H1 (cell line): Measurements from ENCODE around the gene ACVR1. TPM values are rescaled to one million over a fixed set of nuclear protein-coding genes. Genes with fewer than 3 reads are reported as not detected.

ENCODE experiments used
- CTCF ChIA-PET: fragments of 300-600 bp; sonication (Branson Sonifier 250); formaldehyde crosslinking; loops from one replicate; lab custom pipeline; 2021; ENCODE audit not compliant: partially characterized antibody; lab: Charles Lee
- POLR2A ChIA-PET: fragments of 300-600 bp; sonication (Branson Sonifier 250); formaldehyde crosslinking; loops from one replicate; lab custom pipeline; 2021; ENCODE audit warnings: inconsistent platforms; ENCODE audit not compliant: partially characterized antibody; lab: Charles Lee
- DNase-seq, 2 experiments: peaks; one replicate each; pipeline versions ENCODE4 v3.0.0 to v3.0.0-alpha.2; 2010 to 2022; ENCODE audit warnings: low spot score in 2 of 2, low read depth in 1 of 2, mixed read lengths in 1 of 2
- FAIRE-seq: peaks from 2 replicates; lab custom pipeline; 2011; peaks lifted over from hg19 to GRCh38; lab: Jason Lieb, UNC
- H2AFZ ChIP-seq: 2 replicates; pipeline ENCODE4 v1.8.1; 2012; ENCODE audit warnings: low read length, inconsistent platforms
- H2AK5ac ChIP-seq: 2 replicates; pipeline ENCODE4 v1.6.1; 2013; ENCODE audit warnings: low read depth, low read length
- H2BK120ac ChIP-seq: replicated peaks from 2 replicates; pipeline ENCODE3; 2013; ENCODE audit warnings: low read depth, low read length, inconsistent platforms
- H2BK12ac ChIP-seq: 2 replicates; pipeline ENCODE4 v1.6.1; 2013; ENCODE audit warnings: low read depth, low read length
- H2BK15ac ChIP-seq: 2 replicates; pipeline ENCODE4 v1.6.1; 2013; ENCODE audit warnings: low read length
- H2BK20ac ChIP-seq: 2 replicates; pipeline ENCODE4 v1.6.1; 2013; ENCODE audit warnings: low read length
- H2BK5ac ChIP-seq: 2 replicates; pipeline ENCODE4 v1.6.1; 2013; ENCODE audit warnings: low read depth, low read length
- H3K14ac ChIP-seq: 2 replicates; pipeline ENCODE4 v1.6.1; 2013; ENCODE audit warnings: inconsistent platforms; ENCODE audit not compliant: insufficient read length
- H3K18ac ChIP-seq: 2 replicates; pipeline ENCODE4 v1.6.1; 2013; ENCODE audit warnings: low read length; ENCODE audit errors: extremely low read depth
- H3K23ac ChIP-seq: 2 replicates; pipeline ENCODE4 v1.6.1; 2013; ENCODE audit warnings: inconsistent platforms; ENCODE audit not compliant: insufficient read length
- H3K23me2 ChIP-seq: 2 replicates; pipeline ENCODE4 v1.6.1; 2013; ENCODE audit warnings: low read depth, low read length
- H3K27ac ChIP-seq: 2 replicates; pipeline ENCODE4 v1.6.1; 2011; ENCODE audit warnings: low read depth, low read length, inconsistent platforms
- H3K27me3 ChIP-seq, 4 experiments: replicated peaks in 1 of 4; 1 replicate in 1 of 4; 2 replicates in 3 of 4; pipeline versions ENCODE4 v1.6.1 to v1.8.1; 2011 to 2013; ENCODE audit warnings: low read length in 3 of 4, mild to moderate bottlenecking in 3 of 4, inconsistent platforms in 2 of 4, mixed read lengths in 2 of 4, moderate library complexity in 1 of 4; ENCODE audit not compliant: control insufficient read depth in 3 of 4, insufficient read depth in 3 of 4; ENCODE audit errors: extremely low read depth in 1 of 4
- H3K36me3 ChIP-seq, 4 experiments: 2 replicates each; pipeline versions ENCODE4 v1.6.1 to v1.8.1; 2011 to 2013; ENCODE audit warnings: mild to moderate bottlenecking in 4 of 4, low read length in 3 of 4, moderate library complexity in 2 of 4, control low read depth in 1 of 4, inconsistent platforms in 1 of 4; ENCODE audit not compliant: insufficient read depth in 4 of 4, control insufficient read depth in 2 of 4
- H3K4ac ChIP-seq: replicated peaks from 2 replicates; pipeline ENCODE3; 2013; ENCODE audit warnings: low read length, low read depth, mixed read lengths, inconsistent platforms; ENCODE audit not compliant: insufficient read length
- H3K4me1 ChIP-seq, 4 experiments: replicated peaks in 1 of 4; 1 replicate in 1 of 4; 2 replicates in 3 of 4; pipeline versions ENCODE4 v1.6.1 to v1.8.1; 2011 to 2013; ENCODE audit warnings: low read length in 3 of 4, inconsistent platforms in 2 of 4, mixed read lengths in 1 of 4; ENCODE audit not compliant: insufficient read depth in 4 of 4, control insufficient read depth in 3 of 4
- H3K4me2 ChIP-seq, 2 experiments: 2 replicates each; pipeline versions ENCODE4 v1.6.1 to v1.8.1; 2011 to 2013; ENCODE audit warnings: low read depth in 2 of 2, low read length in 2 of 2, control low read depth in 1 of 2, inconsistent platforms in 1 of 2, mild to moderate bottlenecking in 1 of 2; ENCODE audit not compliant: insufficient read depth in 1 of 2
- H3K4me3 ChIP-seq, 4 experiments: fragments of 200-600, 300-600 bp in 1 of 4; sonication (generic), shearing (Covaris generic), sonication (Bioruptor Twin) in 1 of 4; 2 replicates each; pipeline versions ENCODE4 v1.5.1 to v1.8.1; 2011 to 2016; ENCODE audit warnings: low read length in 4 of 4, low read depth in 3 of 4, control low read depth in 2 of 4, inconsistent platforms in 2 of 4, mild to moderate bottlenecking in 2 of 4, mixed read lengths in 1 of 4, moderate library complexity in 1 of 4; ENCODE audit not compliant: insufficient read depth in 2 of 4; ENCODE audit errors: extremely low read depth in 1 of 4
- H3K56ac ChIP-seq: replicated peaks from 2 replicates; pipeline ENCODE3; 2013; ENCODE audit warnings: low read depth, mild to moderate bottlenecking, mixed read lengths, low read length, inconsistent platforms; ENCODE audit not compliant: insufficient read length
- H3K79me1 ChIP-seq: 2 replicates; pipeline ENCODE4 v1.6.1; 2013; ENCODE audit warnings: low read depth, low read length, control low read depth
- H3K79me2 ChIP-seq, 2 experiments: 2 replicates each; pipeline versions ENCODE4 v1.6.1 to v1.8.1; 2012 to 2013; ENCODE audit warnings: low read length in 2 of 2, mild to moderate bottlenecking in 2 of 2, inconsistent platforms in 1 of 2; ENCODE audit not compliant: insufficient read depth in 2 of 2, control insufficient read depth in 1 of 2
- H3K9ac ChIP-seq, 4 experiments: replicated peaks in 1 of 4; 1 replicate in 1 of 4; 2 replicates in 3 of 4; pipeline versions ENCODE4 v1.6.1 to v1.8.1; 2011 to 2013; ENCODE audit warnings: low read depth in 3 of 4, low read length in 3 of 4, control low read depth in 2 of 4, mild to moderate bottlenecking in 2 of 4, moderate library complexity in 2 of 4, inconsistent platforms in 1 of 4; ENCODE audit errors: extremely low read depth in 1 of 4
- H3K9me3 ChIP-seq, 2 experiments: 2 replicates each; pipeline versions ENCODE4 v1.6.1 to v1.8.1; 2012 to 2013; ENCODE audit warnings: mild to moderate bottlenecking in 2 of 2, moderate library complexity in 2 of 2, control low read depth in 1 of 2, inconsistent platforms in 1 of 2, low read depth in 1 of 2, low read length in 1 of 2, mixed read lengths in 1 of 2; ENCODE audit not compliant: insufficient read depth in 2 of 2
- H4K20me1 ChIP-seq, 2 experiments: replicated peaks in 1 of 2; 2 replicates each; pipeline versions ENCODE3 to v1.8.1; 2011 to 2013; ENCODE audit warnings: inconsistent platforms in 2 of 2, low read length in 2 of 2, mild to moderate bottlenecking in 1 of 2; ENCODE audit not compliant: insufficient read depth in 2 of 2, control insufficient read depth in 1 of 2
- H4K5ac ChIP-seq: 2 replicates; pipeline ENCODE4 v1.6.1; 2013; ENCODE audit warnings: low read length, low read depth, mixed read lengths, inconsistent platforms; ENCODE audit not compliant: insufficient read length
- H4K8ac ChIP-seq: 2 replicates; pipeline ENCODE4 v1.8.0; 2013; ENCODE audit warnings: mild to moderate bottlenecking, moderate library complexity, low read length, inconsistent platforms; ENCODE audit not compliant: insufficient read depth; ENCODE audit errors: extremely low read depth
- H4K91ac ChIP-seq: replicated peaks from 2 replicates; pipeline ENCODE3; 2013; ENCODE audit warnings: low read length, mixed read lengths, inconsistent platforms; ENCODE audit not compliant: insufficient read length
- EGR1 ChIP-seq: IDR thresholded peaks from 2 replicates; pipeline ENCODE4 v1.6.1; 2011; ENCODE audit warnings: low read depth, low read length, borderline replicate concordance
- HDAC2 ChIP-seq, 2 experiments: fragments of 300-600 bp in 1 of 2; sonication (generic) in 1 of 2; IDR thresholded peaks; 2 replicates each; pipeline ENCODE4 v1.6.1; 2011 to 2012; ENCODE audit warnings: low read depth in 2 of 2, low read length in 2 of 2, mild to moderate bottlenecking in 2 of 2, moderate library complexity in 2 of 2, borderline replicate concordance in 1 of 2, inconsistent platforms in 1 of 2
- KDM1A ChIP-seq: fragments of 200-600, 300-600 bp; sonication (generic); IDR thresholded peaks from 2 replicates; pipeline ENCODE4 v1.7.1; 2016; ENCODE audit warnings: mild to moderate bottlenecking, low read length, borderline replicate concordance
- RBBP5 ChIP-seq: IDR thresholded peaks from 2 replicates; pipeline ENCODE4 v1.7.1; 2012; ENCODE audit warnings: low read depth, mild to moderate bottlenecking, inconsistent platforms, low read length, moderate library complexity, borderline replicate concordance
- RFX5 ChIP-seq: IDR thresholded peaks from 2 replicates; pipeline ENCODE4 v1.6.1; 2011; ENCODE audit warnings: low read depth, low read length, improper control_type of control experiment, borderline replicate concordance
- SIRT6 ChIP-seq: IDR thresholded peaks from one replicate; pipeline ENCODE4 v1.7.1; 2012; ENCODE audit warnings: low read length, inconsistent platforms
- TEAD4 ChIP-seq: IDR thresholded peaks from 2 replicates; pipeline ENCODE4 v1.6.1; 2012; ENCODE audit warnings: low read depth, low read length, inconsistent platforms, mixed read lengths
- WGBS, 2 experiments: shearing (Covaris generic) in 1 of 2; methylation state at CpG; one replicate each; pipeline versions ENCODE4 v1.1.6 to v1.1.7; 2013 to 2015; ENCODE audit warnings: low lambda C conversion rate in 2 of 2, mixed read lengths in 2 of 2, inconsistent platforms in 1 of 2, low coverage in 1 of 2, missing lambda C conversion rate in 1 of 2; ENCODE audit not compliant: insufficient replicate concordance in 2 of 2, insufficient coverage in 1 of 2, insufficient read length in 1 of 2; ENCODE audit errors: extremely low coverage in 1 of 2, missing lambda C conversion rate in 1 of 2; 5-methylcytosine and 5-hydroxymethylcytosine counted together
- polyA plus RNA-seq, 7 experiments: library from polyadenylated mRNA; depleted of rRNA in 3 of 7; stranded (reverse) in 5 of 7; unstranded in 2 of 7; fragments of >200 nt in 5 of 7; fragments of 200-250 nt in 2 of 7; gene quantifications; 1 replicate in 5 of 7; 2 replicates in 1 of 7; 4 replicates in 1 of 7; pipeline versions ENCODE4 v1.2.1 to v1.2.3, GENCODE V29; 2011 to 2013; ENCODE audit warnings: missing spikeins in 2 of 7, mixed read lengths in 2 of 7
- total RNA-seq: library from RNA; stranded (reverse); fragmentation: NEBNext Ultra II Directional; extraction: Animal tissue kit (Norgen Biotek cat#: 25700); gene quantifications from 2 replicates; pipeline ENCODE4 v1.2.1, GENCODE V29; 2021

The ACVR1 gene
- total and polyA plus RNA-seq, 2 of the 8 experiments (the other 6 are each of a cell fraction or from before 2014, with no cell fraction given): 8.5 to 17.7 TPM

- Histone ChIP-seq H3K18ac (no peak overlapping the region), H3K9ac (no peak overlapping the region), H3K79me1 (no peaks in the 10 kb centered on the region; the same call in 1 of the 2 replicates), H3K9me3 (no peaks in the 10 kb centered on the region), H2BK15ac (no peak overlapping the region), H3K27me3 (no peaks in the 10 kb centered on the region), H3K14ac (no peak overlapping the region), H3K23ac (no peak overlapping the region), H4K91ac (no peak overlapping the region), H4K20me1 (peaks cover 0 to 4% of the 10 kb centered on the region in 2 experiments), H3K23me2 (no peaks in the 10 kb centered on the region), H2AK5ac (no peak overlapping the region), H3K4me3 (no peak overlapping the region), H4K5ac (no peak overlapping the region), H3K4me1 (peaks cover 0 to 4% (median 0%) of the 10 kb centered on the region in 4 experiments; a peak in 1 of 7 replicates), H2AFZ (no peak overlapping the region), H3K79me2 (peaks cover 0 to 8% of the 10 kb centered on the region in 2 experiments; a peak in 2 of 4 replicates), H2BK12ac (no peak overlapping the region), H3K56ac (no peak overlapping the region), H3K36me3 (no peaks in the 10 kb centered on the region), H3K27ac (no peak overlapping the region), H2BK20ac (no peak overlapping the region), H2BK5ac (no peak overlapping the region), H3K4me2 (no peak overlapping the region), H4K8ac (no peak overlapping the region), H2BK120ac (no peak overlapping the region), H3K4ac (no peak overlapping the region)
- ChIA-PET POLR2A (no interaction called here), CTCF (interaction anchor here (1.5 kb wide), 1 partner anchor 17 kb away, joined by 3 read pairs; no protein-coding TSS in a partner anchor)
- DNase-seq: no peak
- FAIRE-seq: no peak
- WGBS, 2 experiments: 94% methylated on average over 2 of the region's 2 CpGs; no CpG with 5 or more reads in 1 of the 2 experiments
- TF ChIP-seq EGR1 (no peak), SIRT6 (no peak), KDM1A (no peak), TEAD4 (no peak), HDAC2 (IDR thresholded peaks at IDR 0.05; ENCODE audit: borderline replicate concordance in 1 of 2, low read depth in 2 of 2, low read length in 2 of 2) (no peak), RFX5 (no peak), RBBP5 (no peak)
Measured at GRCh38 chr2:157856187-157856515, 20.0 kb downstream of the ACVR1 start.
